ENCODE results near the gene MAD1L1. TPM values are rescaled to one million over a fixed set of nuclear protein-coding genes. Genes with fewer than 3 reads are reported as not detected.

The MAD1L1 gene
- polyA plus RNA-seq, 1 experiment = 32.0 TPM

- Histone ChIP-seq H3K36me3 (ENCODE audit: control insufficient read depth, insufficient read depth, low read length) (peaks cover 10% of the 10 kb centered on the region), H3K27me3 (ENCODE audit: control insufficient read depth, insufficient read depth, low read length) (no peaks in the 10 kb centered on the region), H3K4me3 (ENCODE audit: low read depth, low read length) (no peak overlapping the region)
- no peak for DNase-seq (ENCODE audit: low read depth)
- no peak for TF ChIP-seq CTCF (IDR thresholded peaks at IDR 0.05; ENCODE audit: insufficient read depth, low read depth, low read length)
- ChIA-PET POLR2A (no interaction called here), CTCF (interaction anchor here (0.7 to 1.7 kb wide), 4 partner anchors 7 to 152 kb away, joined by 3 read pairs; no protein-coding TSS in a partner anchor)
Measured at GRCh38 chr7:2196381-2197378, 36.1 kb downstream of the MAD1L1 start.

GRCh38 chr7:2195400-2196246, 37.1 kb downstream of the MAD1L1 start:
- peaks cover 10% of the 10 kb centered on the region for H3K36me3 ChIP-seq (ENCODE audit: control insufficient read depth, insufficient read depth, low read length)
- no peak for DNase-seq (ENCODE audit: low read depth)
- H3K27me3 ChIP-seq (ENCODE audit: control insufficient read depth, insufficient read depth, low read length) = no peaks in the 10 kb centered on the region
- CTCF ChIA-PET = interaction anchor here (0.7 to 1.7 kb wide), 7 partner anchors 8 to 153 kb away, joined by 3 to 8 read pairs (median 3); no protein-coding TSS in a partner anchor
- POLR2A ChIA-PET = no interaction called here
- no peak overlapping the region for H3K4me3 ChIP-seq (ENCODE audit: low read depth, low read length)
- no peak for TF ChIP-seq CTCF (IDR thresholded peaks at IDR 0.05; ENCODE audit: insufficient read depth, low read depth, low read length)

GRCh38 chr7:2193575-2194305, 39.0 kb downstream of the MAD1L1 start:
- no peak for TF ChIP-seq CTCF (IDR thresholded peaks at IDR 0.05; ENCODE audit: insufficient read depth, low read depth, low read length)
- DNase-seq (ENCODE audit: low read depth) = no peak
- POLR2A ChIA-PET = no interaction called here

GRCh38 chr7:2192831-2193534, 39.8 kb downstream of the MAD1L1 start:
- peaks cover 6% of the 10 kb centered on the region for H3K36me3 ChIP-seq (ENCODE audit: control insufficient read depth, insufficient read depth, low read length)
- ChIA-PET CTCF (interaction anchor here (2.2 kb wide), 1 partner anchor 11 kb away, joined by 5 read pairs; no protein-coding TSS in a partner anchor), POLR2A (no interaction called here)
- no peak for DNase-seq (ENCODE audit: low read depth)
- no peaks in the 10 kb centered on the region for H3K27me3 ChIP-seq (ENCODE audit: control insufficient read depth, insufficient read depth, low read length)
- H3K4me3 ChIP-seq (ENCODE audit: low read depth, low read length) = no peak overlapping the region
- no peak for TF ChIP-seq CTCF (IDR thresholded peaks at IDR 0.05; ENCODE audit: insufficient read depth, low read depth, low read length)

More at GRCh38 chr7:2193575-2194305, 39.0 kb downstream of the MAD1L1 start:
- H3K27me3 ChIP-seq (ENCODE audit: control insufficient read depth, insufficient read depth, low read length) = no peaks in the 10 kb centered on the region
- CTCF ChIA-PET = interaction anchor here (2.2 kb wide), 1 partner anchor 12 kb away, joined by 5 read pairs; no protein-coding TSS in a partner anchor
- H3K4me3 ChIP-seq (ENCODE audit: low read depth, low read length) = no peak overlapping the region
- peaks cover 8% of the 10 kb centered on the region for H3K36me3 ChIP-seq (ENCODE audit: control insufficient read depth, insufficient read depth, low read length)
